Measurements from ENCODE around the gene PCYT1A. TPM values are rescaled to one million over a fixed set of nuclear protein-coding genes. Genes with fewer than 3 reads are reported as not detected.

Gene PCYT1A
- polyA plus RNA-seq, 3 donors = 24.3 to 99.6 (median 31.6) TPM

- no peak overlapping the region for H3K27ac ChIP-seq (ENCODE audit: low read depth in 1 of 2, low read length in 2 of 2)
- no peaks in the 10 kb centered on the region for H3K9me3 ChIP-seq (replicated peaks in 1 of 2; ENCODE audit: control insufficient read depth in 1 of 2, insufficient read depth in 1 of 2, low read length in 2 of 2)
- 89% methylated on average over 9 of the region's 9 CpGs for WGBS (ENCODE audit: insufficient coverage)
- no peak for DNase-seq
- no peak overlapping the region for H2AFZ ChIP-seq (ENCODE audit: insufficient read depth, low read depth, low read length, poor library complexity, severe bottlenecking)
- H3K4me3 ChIP-seq (replicated peaks in 1 of 3; ENCODE audit: low read depth in 2 of 3, low read length in 3 of 3) = no peak overlapping the region
- no peaks in the 10 kb centered on the region for H3K27me3 ChIP-seq (ENCODE audit: control insufficient read depth in 2 of 2, insufficient read depth in 2 of 2, low read length in 2 of 2)
- no peak for TF ChIP-seq CTCF (IDR thresholded peaks at IDR 0.05)
- H3K4me2 ChIP-seq (replicated peaks; ENCODE audit: extremely low read depth, low read length, poor library complexity, severe bottlenecking) = no peak overlapping the region
- Mint-ChIP-seq H3K36me3 (no peaks in the 10 kb centered on the region), H3K9me3 (peaks cover 0 to 1% (median 0%) of the 10 kb centered on the region in 7 donors), H3K27me3 (ENCODE audit: low read depth in 3 of 3) (peaks cover 2 to 11% (median 4%) of the 10 kb centered on the region in 3 donors), H3K4me3 (no peak overlapping the region), H3K27ac (no peak overlapping the region), H3K4me1 (peaks cover 12% of the 10 kb centered on the region)
- H4K20me1 ChIP-seq (ENCODE audit: insufficient read depth, low read length) = no peaks in the 10 kb centered on the region
- no peak overlapping the region for H3K9ac ChIP-seq (ENCODE audit: insufficient read depth, low read length, poor library complexity, severe bottlenecking)
- intact Hi-C loops (cut with micrococcal nuclease) = no loop called here
- H3K4me1 ChIP-seq (ENCODE audit: control insufficient read depth in 1 of 2, insufficient read depth in 2 of 2, low read length in 2 of 2) = peaks cover 5 to 11% of the 10 kb centered on the region in 2 donors
- H3K79me2 ChIP-seq (ENCODE audit: insufficient read depth, low read length) = no peaks in the 10 kb centered on the region
- no peaks in the 10 kb centered on the region for H3K36me3 ChIP-seq (replicated peaks in 1 of 2; ENCODE audit: control insufficient read depth in 1 of 2, insufficient read depth in 2 of 2, low read length in 2 of 2)
These were observed 39.4 kb upstream of the PCYT1A start for GRCh38 chr3:196326936-196327335.

GRCh38 chr3:196323691-196324090 lies 36.2 kb upstream of the PCYT1A start:
- Mint-ChIP-seq H3K27ac (no peak overlapping the region), H3K4me1 (peaks cover 32% of the 10 kb centered on the region), H3K36me3 (no peaks in the 10 kb centered on the region), H3K4me3 (no peak overlapping the region), H3K9me3 (peaks cover 0 to 1% (median 0%) of the 10 kb centered on the region in 7 donors), H3K27me3 (ENCODE audit: low read depth in 3 of 3) (peaks cover 0 to 11% (median 2%) of the 10 kb centered on the region in 3 donors)
- DNase-seq = no peak
- TF ChIP-seq CTCF (IDR thresholded peaks at IDR 0.05) = no peak
- no peaks in the 10 kb centered on the region for H4K20me1 ChIP-seq (ENCODE audit: insufficient read depth, low read length)
- no peak overlapping the region for H3K4me2 ChIP-seq (replicated peaks; ENCODE audit: extremely low read depth, low read length, poor library complexity, severe bottlenecking)
- no peak overlapping the region for H3K27ac ChIP-seq (ENCODE audit: low read depth in 1 of 2, low read length in 2 of 2)
- 86% methylated on average over 6 of the region's 11 CpGs for WGBS (ENCODE audit: insufficient coverage)
- H3K4me3 ChIP-seq (replicated peaks in 1 of 3; ENCODE audit: low read depth in 2 of 3, low read length in 3 of 3) = no peak overlapping the region
- intact Hi-C loops (cut with micrococcal nuclease) = no loop called here
- no peaks in the 10 kb centered on the region for H3K9me3 ChIP-seq (replicated peaks in 1 of 2; ENCODE audit: control insufficient read depth in 1 of 2, insufficient read depth in 1 of 2, low read length in 2 of 2)
- H3K27me3 ChIP-seq (ENCODE audit: control insufficient read depth in 2 of 2, insufficient read depth in 2 of 2, low read length in 2 of 2) = no peaks in the 10 kb centered on the region
- H3K4me1 ChIP-seq (ENCODE audit: control insufficient read depth in 1 of 2, insufficient read depth in 2 of 2, low read length in 2 of 2) = peaks cover 18 to 35% of the 10 kb centered on the region in 2 donors
- H2AFZ ChIP-seq (ENCODE audit: insufficient read depth, low read depth, low read length, poor library complexity, severe bottlenecking) = no peak overlapping the region
- H3K36me3 ChIP-seq (replicated peaks in 1 of 2; ENCODE audit: control insufficient read depth in 1 of 2, insufficient read depth in 2 of 2, low read length in 2 of 2) = no peaks in the 10 kb centered on the region
- peaks cover 5% of the 10 kb centered on the region for H3K79me2 ChIP-seq (ENCODE audit: insufficient read depth, low read length)
- H3K9ac ChIP-seq (ENCODE audit: insufficient read depth, low read length, poor library complexity, severe bottlenecking) = no peak overlapping the region

Measured in CD14-positive monocyte (primary cell).